GM08714 (cell line): ENCODE data around the gene WWC2.

ENCODE experiments used
- H3K4me3 ChIP-seq: fragments of 200-500 bp; sonication (Bioruptor generic); 2 replicates; pipeline ENCODE4 v1.5.1; 2014; ENCODE audit warnings: mild to moderate bottlenecking, low read length, inconsistent platforms
- ZNF274 ChIP-seq: IDR thresholded peaks from 2 replicates; pipeline ENCODE4 v1.6.1; 2012; ENCODE audit warnings: mild to moderate bottlenecking, low read depth, low read length

WWC2 gene

DNA sequence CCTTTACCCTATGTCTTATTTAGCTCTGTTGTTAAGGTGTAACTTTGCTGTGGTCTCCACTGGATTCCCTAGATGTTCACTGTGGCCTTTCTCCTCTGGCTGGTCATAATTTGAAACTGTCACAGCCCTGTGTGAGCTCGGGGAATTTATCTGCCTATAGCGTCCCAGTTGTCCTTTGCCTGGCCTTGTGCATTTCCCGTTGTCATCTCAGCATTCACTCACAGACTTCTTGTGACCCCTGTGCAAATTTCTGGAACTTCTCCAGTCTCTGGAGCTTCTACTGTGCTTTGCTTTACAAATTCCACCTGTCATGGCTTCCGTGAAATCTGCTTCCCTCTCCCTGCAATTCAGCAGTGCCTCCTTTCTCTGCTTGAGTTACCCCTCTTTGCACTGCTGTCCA, 106.7 kb downstream of the WWC2 start:
- H3K4me3 ChIP-seq, result no peak overlapping the region
- TF ChIP-seq ZNF274, result no peak

DNA sequence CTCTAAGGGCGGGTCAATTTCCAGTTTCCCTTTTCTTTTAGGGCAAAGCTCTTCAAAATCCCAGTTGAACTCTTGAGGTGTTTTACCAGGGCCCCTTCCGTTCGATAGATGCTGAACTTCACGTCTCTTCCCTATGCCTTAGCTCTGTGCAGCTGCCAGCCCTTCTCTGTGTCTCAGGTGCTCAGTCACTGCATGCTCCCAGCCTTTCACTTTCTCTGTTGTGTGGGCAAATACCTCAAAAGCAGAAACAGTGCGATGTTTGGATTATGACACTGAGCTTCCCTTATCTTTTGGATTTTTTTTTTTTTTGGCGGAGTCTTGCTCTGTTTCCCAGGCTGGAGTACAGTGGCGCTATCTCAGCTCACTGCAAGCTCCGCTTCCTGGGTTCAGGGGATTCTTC, 112.5 kb downstream of the WWC2 start:
- H3K4me3 ChIP-seq, result no peak overlapping the region
- no peak for TF ChIP-seq ZNF274

DNA sequence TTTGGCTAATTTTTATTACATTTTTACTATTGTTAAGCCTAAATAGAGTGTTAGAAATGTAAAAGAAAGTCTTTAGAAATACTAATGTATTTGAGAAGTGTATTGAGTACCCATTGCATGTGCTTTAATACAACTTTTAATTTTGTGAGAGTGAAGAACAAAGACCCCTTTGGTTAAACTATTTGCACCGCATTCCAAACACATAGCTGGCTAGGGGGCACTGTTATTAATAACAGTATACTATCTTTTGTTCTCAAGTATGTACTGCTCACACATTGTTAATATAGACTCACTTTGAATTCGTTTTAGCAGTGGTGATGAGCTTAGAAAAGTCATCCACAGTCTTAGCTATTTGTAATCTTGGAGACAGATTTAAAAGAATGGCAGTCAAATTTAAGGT, 114.9 kb downstream of the WWC2 start:
- no peak overlapping the region for H3K4me3 ChIP-seq
- TF ChIP-seq ZNF274, result no peak

- H3K4me3 ChIP-seq, result no peak overlapping the region
- no peak for TF ChIP-seq ZNF274
Observed at GRCh38 chr4:183214912-183215488, 115.9 kb downstream of the WWC2 start.

DNA sequence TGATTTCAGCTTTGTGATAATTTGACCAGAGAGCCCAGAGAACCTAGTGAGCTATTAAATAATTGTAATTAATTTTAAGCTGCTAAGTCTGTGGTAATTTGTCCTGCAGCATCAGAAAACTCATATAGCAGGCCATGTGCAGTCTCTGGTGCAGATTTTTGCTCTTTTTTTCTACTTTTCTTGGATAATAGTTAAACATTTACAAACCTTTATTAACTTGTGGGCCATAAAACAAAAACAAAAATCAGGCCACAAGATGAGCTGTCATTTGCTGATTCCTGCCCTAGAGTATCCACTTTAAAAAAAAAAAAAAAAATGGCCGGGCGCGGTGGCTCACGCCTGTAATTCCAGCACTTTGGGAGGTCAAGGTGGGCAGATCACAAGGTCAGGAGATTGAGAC, 121.2 kb downstream of the WWC2 start:
- no peak for TF ChIP-seq ZNF274
- H3K4me3 ChIP-seq, result no peak overlapping the region

DNA sequence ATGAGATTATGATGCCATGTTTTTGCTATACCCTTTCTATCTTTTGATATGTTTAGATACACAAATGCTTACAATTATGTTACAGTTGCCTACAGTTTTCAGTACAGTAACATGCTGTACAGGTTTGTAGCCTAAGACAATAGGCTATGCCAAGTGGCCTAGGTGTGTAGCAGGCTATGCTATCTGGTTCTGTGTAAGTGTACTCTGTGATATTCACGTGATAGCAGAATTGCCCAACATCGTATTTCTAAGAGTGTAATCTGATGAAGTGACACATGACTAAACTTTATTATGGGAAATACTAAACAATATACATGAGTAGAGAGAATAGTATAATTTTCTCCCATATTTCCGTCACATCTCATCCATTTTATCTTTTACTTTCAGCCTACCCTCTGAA, 124.0 kb downstream of the WWC2 start:
- H3K4me3 ChIP-seq, result no peak overlapping the region
- no peak for TF ChIP-seq ZNF274

DNA sequence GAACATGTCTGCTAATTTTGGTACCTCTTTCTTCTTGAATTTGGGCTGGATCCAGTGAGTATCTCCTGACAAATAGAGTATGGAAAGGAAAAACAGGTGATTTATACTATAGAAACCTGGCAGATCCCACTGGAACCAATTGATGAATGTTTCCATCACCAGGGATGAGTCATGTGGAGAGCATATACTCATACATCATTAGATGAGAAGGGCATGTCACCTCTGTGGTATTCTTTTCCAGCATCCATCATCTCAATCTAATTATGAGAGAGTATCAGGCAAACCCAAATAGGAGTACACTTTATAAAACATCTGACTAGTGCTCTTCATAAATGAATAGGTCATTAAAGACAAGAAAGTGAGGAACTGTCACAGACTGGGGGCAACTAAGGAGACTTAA, 130.3 kb downstream of the WWC2 start:
- H3K4me3 ChIP-seq, result no peak overlapping the region
- no peak for TF ChIP-seq ZNF274

DNA sequence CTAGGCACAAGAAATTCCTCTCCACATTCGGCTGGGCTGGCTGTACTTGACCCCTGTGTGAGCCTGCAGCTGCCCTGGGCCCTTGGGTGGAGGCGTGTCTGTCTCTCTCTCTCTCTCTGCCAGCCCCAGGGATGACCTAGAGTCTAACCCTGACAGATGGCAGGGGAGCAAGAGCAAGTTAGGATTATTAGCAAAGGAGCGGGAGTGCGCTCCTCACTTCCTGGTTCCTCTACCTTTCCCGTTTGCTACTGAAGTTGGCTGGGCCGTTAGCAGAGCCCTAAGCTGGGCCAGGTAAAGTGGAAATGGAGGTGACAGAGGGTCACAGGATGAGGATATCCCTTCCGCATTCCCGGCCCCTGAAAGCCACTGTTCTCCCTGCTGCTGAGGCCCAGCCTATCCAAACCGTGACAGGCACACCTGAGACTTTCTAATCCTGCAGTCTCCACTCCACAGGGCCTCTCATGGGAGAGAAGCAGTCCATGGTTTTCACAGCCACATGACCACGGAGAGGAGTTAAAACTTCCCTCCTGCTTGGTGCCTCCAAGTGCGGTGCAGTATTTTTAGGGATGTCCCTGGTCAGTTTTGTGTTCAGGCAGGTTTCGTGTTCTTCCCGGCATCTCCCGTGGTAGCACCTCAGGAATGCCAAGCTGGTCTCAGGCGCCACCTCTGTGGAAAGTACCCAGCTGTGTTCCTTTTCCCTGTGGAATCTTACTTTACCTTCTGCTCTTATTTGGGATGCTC, 141.7 kb downstream of the WWC2 start:
- TF ChIP-seq ZNF274, result no peak
- H3K4me3 ChIP-seq, result no peak overlapping the region

DNA sequence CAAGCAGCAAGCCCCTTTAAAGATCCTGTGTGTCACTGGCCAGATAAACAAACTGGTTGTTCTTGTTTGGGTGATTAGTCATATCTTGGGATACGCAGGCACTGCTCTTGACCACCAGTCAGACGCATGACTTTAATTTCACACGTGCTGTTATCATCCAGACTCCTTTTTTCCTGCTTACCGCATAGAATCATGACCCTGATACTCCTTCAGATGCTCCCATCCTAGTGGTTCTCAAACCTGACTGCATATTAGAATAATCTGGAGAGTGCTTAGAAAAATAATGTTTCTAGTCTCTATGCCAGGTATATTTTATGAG, 142.2 kb downstream of the WWC2 start:
- no peak for TF ChIP-seq ZNF274
- H3K4me3 ChIP-seq, result no peak overlapping the region

GRCh38 chr4:183241721-183242151, 142.7 kb downstream of the WWC2 start:
- H3K4me3 ChIP-seq, result no peak overlapping the region
- TF ChIP-seq ZNF274, result no peak

- no peak overlapping the region for H3K4me3 ChIP-seq
- TF ChIP-seq ZNF274, result no peak
Observed at GRCh38 chr4:183242291-183242690, 143.2 kb downstream of the WWC2 start.

DNA sequence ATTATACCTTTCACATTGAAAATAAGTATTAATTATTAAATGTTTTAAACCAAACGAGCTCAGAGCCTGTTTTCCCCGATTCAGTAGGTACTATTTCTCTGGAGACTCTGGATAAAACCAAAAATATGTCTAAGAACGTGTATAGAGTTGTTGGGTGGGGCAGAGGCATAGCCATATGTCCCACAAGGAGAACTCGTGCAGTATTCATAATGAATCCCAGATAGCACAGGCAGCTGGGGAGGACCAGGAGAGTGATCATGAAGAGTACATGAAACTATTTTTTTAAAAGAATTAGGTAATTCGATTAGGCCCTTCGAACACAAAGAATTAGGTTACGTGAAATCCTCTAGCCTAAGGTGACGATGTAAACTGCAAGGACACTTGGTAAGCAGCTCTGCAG, 145.0 kb downstream of the WWC2 start:
- TF ChIP-seq ZNF274, result no peak
- H3K4me3 ChIP-seq, result no peak overlapping the region

- no peak overlapping the region for H3K4me3 ChIP-seq
- TF ChIP-seq ZNF274, result no peak
Observed at GRCh38 chr4:183244506-183244905, 145.4 kb downstream of the WWC2 start.

DNA sequence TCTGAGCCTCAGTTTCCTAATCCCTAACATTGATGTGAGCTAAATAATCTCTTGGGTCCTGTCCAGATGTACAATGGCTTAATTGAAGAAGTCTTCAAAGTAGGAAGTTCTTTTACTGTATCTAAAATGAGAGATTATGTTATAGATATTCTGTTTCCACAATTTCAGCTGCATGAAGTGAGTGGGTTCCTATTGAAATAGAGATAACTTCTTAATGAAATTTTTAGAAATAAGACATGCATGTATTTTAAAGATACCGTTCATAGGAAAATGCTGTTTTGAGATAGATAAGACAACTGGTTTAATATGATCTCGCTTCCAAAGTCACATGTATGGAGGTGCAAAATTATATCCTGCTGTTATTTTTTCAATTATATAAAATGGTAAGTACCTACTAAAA, 149.1 kb downstream of the WWC2 start:
- no peak for TF ChIP-seq ZNF274
- no peak overlapping the region for H3K4me3 ChIP-seq

GRCh38 chr4:183249854-183250253, 150.8 kb downstream of the WWC2 start:
- H3K4me3 ChIP-seq, result no peak overlapping the region
- no peak for TF ChIP-seq ZNF274

- H3K4me3 ChIP-seq, result no peak overlapping the region
- TF ChIP-seq ZNF274, result no peak
Observed at GRCh38 chr4:183250831-183251230, 151.8 kb downstream of the WWC2 start.

- no peak for TF ChIP-seq ZNF274
- no peak overlapping the region for H3K4me3 ChIP-seq
Observed at GRCh38 chr4:183252959-183253358, 153.9 kb downstream of the WWC2 start.
